HepG2 (cell line): Measurements from ENCODE around the gene PGR. TPM values are rescaled to one million over a fixed set of nuclear protein-coding genes. Genes with fewer than 3 reads are reported as not detected.

ENCODE experiments used
- ATAC-seq: fragments of 200-7000 bp; cut with Tn5 transposase; 3 replicates; pipeline ENCODE4 v1.9.1; 2020; ENCODE audit warnings: mild to moderate bottlenecking, moderate library complexity
- BruUV-seq: library from RNA; stranded (reverse); fragments of 400-500 nt; replicated peaks from 2 replicates; lab custom pipeline; 2021; lab: Mats Ljungman, UMichigan
- CTCF ChIA-PET: fragments of 300-600 bp; formaldehyde crosslinking; extraction: SDS; loops from one replicate; lab custom pipeline; 2021; ENCODE audit warnings: low total read pairs, inconsistent platforms, low intra/inter-chr PET ratio; lab: Yijun Ruan, JAX
- POLR2A ChIA-PET: fragments of 350-600 bp; sonication (Branson Sonifier 250); formaldehyde crosslinking; loops from one replicate; lab custom pipeline; 2020; ENCODE audit warnings: antibody characterized with exemption, inconsistent platforms; lab: Yijun Ruan, JAX
- DNase-seq: peaks from one replicate; pipeline ENCODE4 v3.0.0-alpha.2; 2015; ENCODE audit warnings: low spot score
- FAIRE-seq: peaks from 3 replicates; lab custom pipeline; 2011; peaks lifted over from hg19 to GRCh38; lab: Jason Lieb, UNC
- H2AFZ ChIP-seq: one replicate; pipeline ENCODE4 v1.6.1; 2011; ENCODE audit warnings: low read length, inconsistent platforms
- H3K27ac ChIP-seq: fragments of 300-600 bp; 3 replicates; pipeline ENCODE4 v1.8.0; 2011; ENCODE audit warnings: mixed run types, mild to moderate bottlenecking, mixed read lengths, low read length, inconsistent platforms; ENCODE audit not compliant: insufficient read depth; ENCODE audit errors: extremely low read length
- H3K27me3 ChIP-seq, 2 experiments: fragments of 200-600 bp in 1 of 2; 2 replicates in 1 of 2; 3 replicates in 1 of 2; pipeline versions ENCODE4 v1.6.0 to v1.8.0; 2011; ENCODE audit warnings: low read length in 2 of 2, mild to moderate bottlenecking in 2 of 2, moderate library complexity in 2 of 2, inconsistent platforms in 1 of 2; ENCODE audit not compliant: insufficient read depth in 2 of 2, control insufficient read depth in 1 of 2
- H3K36me3 ChIP-seq, 2 experiments: fragments of 200-600 bp in 1 of 2; replicated peaks in 1 of 2; 2 replicates in 1 of 2; 3 replicates in 1 of 2; pipeline versions ENCODE4 v1.5.1 to v1.8.0; 2011; ENCODE audit warnings: low read length in 2 of 2, inconsistent platforms in 1 of 2; ENCODE audit not compliant: insufficient read depth in 2 of 2, control insufficient read depth in 1 of 2
- H3K4me1 ChIP-seq: 2 replicates; pipeline ENCODE4 v1.5.1; 2012; ENCODE audit warnings: low read length, inconsistent platforms; ENCODE audit not compliant: insufficient read depth
- H3K4me2 ChIP-seq: 2 replicates; pipeline ENCODE4 v1.6.0; 2011; ENCODE audit warnings: low read depth, low read length, inconsistent platforms
- H3K4me3 ChIP-seq, 3 experiments: fragments of 200-600 bp in 1 of 3; sonication (generic), shearing (Covaris generic) in 1 of 3; replicated peaks in 1 of 3; 2 replicates each; pipeline ENCODE4 v1.5.1; 2011 to 2016; ENCODE audit warnings: low read length in 3 of 3, inconsistent platforms in 2 of 3, low read depth in 2 of 3, mild to moderate bottlenecking in 2 of 3, control low read depth in 1 of 3, mixed read lengths in 1 of 3; ENCODE audit not compliant: insufficient read depth in 1 of 3
- H3K79me2 ChIP-seq: one replicate; pipeline ENCODE4 v1.6.1; 2011; ENCODE audit warnings: low read length, inconsistent platforms; ENCODE audit not compliant: insufficient read depth
- H3K9ac ChIP-seq: 2 replicates; pipeline ENCODE4 v1.6.0; 2011; ENCODE audit warnings: mild to moderate bottlenecking, low read depth, low read length, inconsistent platforms; ENCODE audit not compliant: insufficient read depth
- H3K9me3 ChIP-seq: 2 replicates; pipeline ENCODE4 v1.5.1; 2012; ENCODE audit warnings: mild to moderate bottlenecking, low read length
- H4K20me1 ChIP-seq: 2 replicates; pipeline ENCODE4 v1.6.0; 2011; ENCODE audit warnings: inconsistent platforms, mild to moderate bottlenecking, low read length, moderate library complexity; ENCODE audit not compliant: insufficient read depth
- CREM ChIP-seq, 2 experiments: sonication (generic) in 1 of 2; formaldehyde crosslinking in 1 of 2; IDR thresholded peaks; 2 replicates each; pipeline versions ENCODE4 v1.4.0 to v1.6.1; 2016 to 2020; ENCODE audit warnings: antibody characterized with exemption in 1 of 2, mild to moderate bottlenecking in 1 of 2, missing genetic modification reagents in 1 of 2
- FOXA3 ChIP-seq: IDR thresholded peaks from 2 replicates; pipeline ENCODE4 v1.6.1; 2016; ENCODE audit warnings: missing genetic modification reagents, missing compliant biosample characterization
- GATAD2A ChIP-seq: IDR thresholded peaks from 2 replicates; pipeline ENCODE4 v1.6.1; 2016
- HMGXB3 ChIP-seq: sonication (generic); formaldehyde crosslinking; IDR thresholded peaks from 2 replicates; pipeline ENCODE4 v1.4.0; 2020; ENCODE audit warnings: missing genetic modification reagents, borderline replicate concordance
- IRF2 ChIP-seq: IDR thresholded peaks from 2 replicates; pipeline ENCODE4 v1.6.1; 2018; ENCODE audit warnings: missing genetic modification reagents, missing compliant biosample characterization
- SIX4 ChIP-seq: sonication (generic); formaldehyde crosslinking; IDR thresholded peaks from 2 replicates; pipeline ENCODE4 v1.4.0; 2020; ENCODE audit warnings: missing genetic modification reagents
- ZMAT3 ChIP-seq: sonication (generic); formaldehyde crosslinking; conservative IDR thresholded peaks from 2 replicates; pipeline ENCODE4 v1.7.0; 2021; ENCODE audit warnings: missing genetic modification reagents
- ZNF446 ChIP-seq: sonication (generic); formaldehyde crosslinking; IDR thresholded peaks from 2 replicates; pipeline ENCODE4 v1.5.0; 2020; ENCODE audit warnings: mild to moderate bottlenecking, missing genetic modification reagents
- ZNF484 ChIP-seq: sonication (generic); formaldehyde crosslinking; IDR thresholded peaks from 2 replicates; pipeline ENCODE4 v1.5.1; 2020; ENCODE audit warnings: mild to moderate bottlenecking, low read depth, missing genetic modification reagents, borderline replicate concordance
- ZNF720 ChIP-seq: sonication (generic); formaldehyde crosslinking; IDR thresholded peaks from 2 replicates; pipeline ENCODE4 v1.4.0; 2020; ENCODE audit warnings: missing genetic modification reagents
- ZNF773 ChIP-seq: sonication (generic); formaldehyde crosslinking; IDR thresholded peaks from 2 replicates; pipeline ENCODE4 v1.4.0; 2020; ENCODE audit warnings: missing genetic modification reagents, borderline replicate concordance
- ZSCAN5A ChIP-seq: sonication (generic); formaldehyde crosslinking; IDR thresholded peaks from 2 replicates; pipeline ENCODE4 v1.8.0; 2022; ENCODE audit warnings: mild to moderate bottlenecking, missing genetic modification reagents, borderline replicate concordance
- WGBS: methylation state at CpG from one replicate; pipeline ENCODE4 v1.1.6; 2017; ENCODE audit warnings: low lambda C conversion rate; 5-methylcytosine and 5-hydroxymethylcytosine counted together
- in situ Hi-C: cut with HindIII; loops from 2 replicates; pipeline ENCODE4 v1.10.0; 2017; ENCODE audit warnings: low pct_unique_long_range_greater_than_20kb; ENCODE audit not compliant: extremely low pct_ligation_motif_present
- intact Hi-C: fragments of 100-400 bp; cut with micrococcal nuclease; formaldehyde crosslinking; loops from one replicate; pipeline ENCODE4 v1.10.0; 2022; ENCODE audit not compliant: unreplicated experiment
- polyA plus RNA-seq, 8 experiments: library from polyadenylated mRNA; depleted of rRNA in 3 of 8; stranded (reverse) in 7 of 8; unstranded in 1 of 8; fragments of >200 nt; fragmentation: Illumina TruSeq in 4 of 8; extraction: Trizol in 4 of 8; gene quantifications; 2 replicates each; pipeline versions ENCODE4 v1.2.1 to v1.2.3, GENCODE V29; 2011 to 2016; ENCODE audit warnings: low read depth in 4 of 8, missing spikeins in 1 of 8, mixed read lengths in 1 of 8; ENCODE audit not compliant: insufficient read depth in 1 of 8
- total RNA-seq, 5 experiments: library from RNA; depleted of rRNA; stranded (reverse); fragments of >200 nt; fragmentation: Illumina TruSeq; extraction: Trizol; gene quantifications; 2 replicates each; pipeline ENCODE4 v1.2.3, GENCODE V29; 2016; ENCODE audit warnings: low read depth in 1 of 5
- TF ChIP-seq, protein P1 (sequence below): sonication (generic); formaldehyde crosslinking; IDR thresholded peaks from 2 replicates; pipeline ENCODE4 v1.5.0; 2020; ENCODE audit warnings: mild to moderate bottlenecking, missing genetic modification reagents, borderline replicate concordance

Gene PGR
- total and polyA plus RNA-seq, 2 of the 13 experiments (the other 11 are each of a cell fraction or from before 2014, with no cell fraction given) = not detected

DNA sequence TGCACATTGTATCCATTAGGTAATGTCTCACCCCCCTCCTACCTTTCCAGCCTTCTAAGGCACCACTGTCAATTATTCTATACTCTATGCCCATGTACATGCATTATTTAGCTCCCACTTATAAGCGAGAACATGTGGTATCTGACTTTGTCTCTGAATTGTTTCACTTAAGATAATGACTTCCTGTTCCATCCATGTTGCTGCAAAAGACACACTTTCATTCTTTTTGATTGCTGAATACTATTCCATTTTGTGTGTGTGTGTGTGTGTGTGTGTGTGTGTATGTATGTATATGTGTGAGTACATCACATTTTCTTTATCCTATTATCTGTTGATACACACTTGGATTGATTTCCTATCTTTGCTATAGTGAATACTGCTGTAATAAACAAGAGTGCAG lies 84.2 kb downstream of the PGR start (continued):
- no peak for TF ChIP-seq ZSCAN5A (CRISPR knock-in tag)
- no peak for TF ChIP-seq HMGXB3 (CRISPR knock-in tag)
- no peak for TF ChIP-seq SIX4 (CRISPR knock-in tag)
- TF ChIP-seq ZMAT3 = no peak

DNA sequence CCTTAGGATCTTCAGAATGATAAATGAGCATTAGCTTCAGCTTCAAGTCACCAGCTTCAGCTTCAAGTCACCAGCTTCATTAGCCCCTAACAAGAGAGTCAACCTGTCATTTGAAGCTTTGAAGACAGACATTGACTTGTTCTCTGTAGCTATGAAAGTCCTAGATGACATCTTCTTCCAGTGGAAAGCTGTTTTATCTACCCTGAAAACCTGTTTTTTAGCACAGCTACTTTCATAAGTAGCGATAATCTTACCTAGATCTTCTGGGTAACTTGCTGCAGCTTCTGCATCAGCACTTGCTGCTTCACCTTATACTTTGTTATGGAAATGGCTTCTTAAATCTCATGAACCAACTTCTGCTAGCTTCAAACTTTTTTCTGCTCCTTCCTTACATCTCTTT lies 85.7 kb downstream of the PGR start:
- Histone ChIP-seq H2AFZ (no peak overlapping the region), H3K36me3 (no peaks in the 10 kb centered on the region), H3K27ac (no peak overlapping the region), H3K4me3 (no peak overlapping the region), H3K4me2 (no peak overlapping the region), H3K9ac (no peak overlapping the region), H3K79me2 (no peaks in the 10 kb centered on the region), H3K4me1 (no peaks in the 10 kb centered on the region), H3K27me3 (no peaks in the 10 kb centered on the region), H4K20me1 (no peaks in the 10 kb centered on the region), H3K9me3 (no peaks in the 10 kb centered on the region)
- FAIRE-seq (no peak), DNase-seq (no peak), ATAC-seq (no peak)
- WGBS = 0% methylated on average over 1 of the region's 1 CpG
- in situ Hi-C loops = no loop called here
- TF ChIP-seq ZNF773 (CRISPR knock-in tag) (no peak), ZNF484 (no peak), GATAD2A (CRISPR knock-in tag) (no peak), IRF2 (CRISPR knock-in tag) (no peak), CREM (IDR thresholded peaks at IDR 0.05) (no peak), CREM (CRISPR knock-in tag; IDR thresholded peaks at IDR 0.05) (no peak), FOXA3 (no peak), ZNF446 (CRISPR knock-in tag) (no peak), ZNF720 (CRISPR knock-in tag) (no peak)
- TF ChIP-seq, protein P1, sequence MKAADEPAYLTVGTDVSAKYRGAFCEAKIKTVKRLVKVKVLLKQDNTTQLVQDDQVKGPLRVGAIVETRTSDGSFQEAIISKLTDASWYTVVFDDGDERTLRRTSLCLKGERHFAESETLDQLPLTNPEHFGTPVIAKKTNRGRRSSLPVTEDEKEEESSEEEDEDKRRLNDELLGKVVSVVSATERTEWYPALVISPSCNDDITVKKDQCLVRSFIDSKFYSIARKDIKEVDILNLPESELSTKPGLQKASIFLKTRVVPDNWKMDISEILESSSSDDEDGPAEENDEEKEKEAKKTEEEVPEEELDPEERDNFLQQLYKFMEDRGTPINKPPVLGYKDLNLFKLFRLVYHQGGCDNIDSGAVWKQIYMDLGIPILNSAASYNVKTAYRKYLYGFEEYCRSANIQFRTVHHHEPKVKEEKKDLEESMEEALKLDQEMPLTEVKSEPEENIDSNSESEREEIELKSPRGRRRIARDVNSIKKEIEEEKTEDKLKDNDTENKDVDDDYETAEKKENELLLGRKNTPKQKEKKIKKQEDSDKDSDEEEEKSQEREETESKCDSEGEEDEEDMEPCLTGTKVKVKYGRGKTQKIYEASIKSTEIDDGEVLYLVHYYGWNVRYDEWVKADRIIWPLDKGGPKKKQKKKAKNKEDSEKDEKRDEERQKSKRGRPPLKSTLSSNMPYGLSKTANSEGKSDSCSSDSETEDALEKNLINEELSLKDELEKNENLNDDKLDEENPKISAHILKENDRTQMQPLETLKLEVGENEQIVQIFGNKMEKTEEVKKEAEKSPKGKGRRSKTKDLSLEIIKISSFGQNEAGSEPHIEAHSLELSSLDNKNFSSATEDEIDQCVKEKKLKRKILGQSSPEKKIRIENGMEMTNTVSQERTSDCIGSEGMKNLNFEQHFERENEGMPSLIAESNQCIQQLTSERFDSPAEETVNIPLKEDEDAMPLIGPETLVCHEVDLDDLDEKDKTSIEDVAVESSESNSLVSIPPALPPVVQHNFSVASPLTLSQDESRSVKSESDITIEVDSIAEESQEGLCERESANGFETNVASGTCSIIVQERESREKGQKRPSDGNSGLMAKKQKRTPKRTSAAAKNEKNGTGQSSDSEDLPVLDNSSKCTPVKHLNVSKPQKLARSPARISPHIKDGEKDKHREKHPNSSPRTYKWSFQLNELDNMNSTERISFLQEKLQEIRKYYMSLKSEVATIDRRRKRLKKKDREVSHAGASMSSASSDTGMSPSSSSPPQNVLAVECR (CRISPR knock-in tag) = no peak
- CTCF ChIA-PET = no interaction called here
- intact Hi-C loops = no loop called here
- POLR2A ChIA-PET = no interaction called here
- BruUV-seq = no TSS peak
